PC-3 (cell line): Measurements from ENCODE around the gene KCNN4. TPM values are rescaled to one million over a fixed set of nuclear protein-coding genes. Genes with fewer than 3 reads are reported as not detected.
"Not testable (repeated sequence)": the region's sequence is repeated elsewhere in the genome, so short reads cannot be mapped to it uniquely, and the experiment has no call there.

Experiments used
- ATAC-seq: fragments of 200-7000 bp; cut with Tn5 transposase; 2 replicates; pipeline ENCODE4 v1.9.1; 2020; ENCODE audit warnings: mild to moderate bottlenecking, moderate library complexity
- BruUV-seq: library from RNA; stranded (reverse); fragments of 400-500 nt; replicated peaks from 2 replicates; lab custom pipeline; 2021; lab: Mats Ljungman, UMichigan
- CTCF ChIA-PET: fragments of 300-600 bp; sonication (Branson Sonifier 250); formaldehyde crosslinking; loops from one replicate; lab custom pipeline; 2022; ENCODE audit warnings: antibody characterized with exemption; lab: Charles Lee
- POLR2A ChIA-PET: fragments of 300-600 bp; sonication (Branson Sonifier 250); formaldehyde crosslinking; loops from one replicate; lab custom pipeline; 2022; ENCODE audit warnings: antibody characterized with exemption; ENCODE audit not compliant: unreplicated experiment; lab: Charles Lee
- DNase-seq: peaks from one replicate; pipeline ENCODE4 v3.0.0-alpha.2; 2015
- H2AFZ ChIP-seq: fragments of 300-600 bp; sonication (generic); 2 replicates; pipeline ENCODE4 v1.6.0; 2016; ENCODE audit warnings: antibody characterized with exemption, low read length
- H3F3A ChIP-seq: fragments of 300-600 bp; sonication (generic); one replicate; pipeline ENCODE4 v1.6.0; 2017; ENCODE audit warnings: antibody characterized with exemption, low read length, control low read depth, mild to moderate bottlenecking; ENCODE audit not compliant: unreplicated experiment
- H3K27ac ChIP-seq: fragments of 300-600 bp; sonication (generic); 2 replicates; pipeline ENCODE4 v1.5.1; 2016; ENCODE audit warnings: mild to moderate bottlenecking, low read length
- H3K27me3 ChIP-seq: fragments of 300-600 bp; sonication (generic); 2 replicates; pipeline ENCODE4 v1.6.1; 2016; ENCODE audit warnings: low read length, mixed read lengths
- H3K36me3 ChIP-seq: fragments of 300-600 bp; sonication (generic); 2 replicates; pipeline ENCODE4 v1.6.1; 2016; ENCODE audit warnings: low read depth, mixed run types, low read length, mixed read lengths
- H3K4me1 ChIP-seq: fragments of 300-600 bp; sonication (generic); 2 replicates; pipeline ENCODE4 v1.5.1; 2016; ENCODE audit warnings: low read length; ENCODE audit not compliant: insufficient read depth
- H3K4me2 ChIP-seq: fragments of 300-600 bp; sonication (generic); 2 replicates; pipeline ENCODE4 v1.6.0; 2016; ENCODE audit warnings: low read length
- H3K4me3 ChIP-seq: fragments of 300-600 bp; sonication (generic); 2 replicates; pipeline ENCODE4 v1.5.1; 2016; ENCODE audit warnings: mild to moderate bottlenecking, low read length, mixed read lengths
- H3K79me2 ChIP-seq: fragments of 300-600 bp; sonication (generic); 2 replicates; pipeline ENCODE4 v1.6.1; 2017; ENCODE audit warnings: low read length, mixed read lengths
- H3K9ac ChIP-seq: fragments of 300-600 bp; sonication (generic); 2 replicates; pipeline ENCODE4 v1.6.0; 2016; ENCODE audit warnings: mild to moderate bottlenecking, low read length
- H3K9me2 ChIP-seq: fragments of 300-600 bp; sonication (generic); replicated peaks from 2 replicates; pipeline ENCODE4 v1.6.1; 2016; ENCODE audit warnings: mixed run types, low read length, mixed read lengths
- H3K9me3 ChIP-seq: fragments of 300-600 bp; sonication (generic); 2 replicates; pipeline ENCODE4 v1.6.1; 2016; ENCODE audit warnings: low read length, mixed read lengths
- H4K20me1 ChIP-seq: fragments of 300-600 bp; sonication (generic); 2 replicates; pipeline ENCODE4 v1.6.1; 2016; ENCODE audit warnings: low read length, mixed read lengths
- EZH2 ChIP-seq: fragments of 300-600 bp; sonication (generic); IDR thresholded peaks from one replicate; pipeline ENCODE4 v1.6.1; 2017; ENCODE audit warnings: antibody characterized with exemption, mild to moderate bottlenecking, low read length; ENCODE audit not compliant: unreplicated experiment
- EZH2phosphoT487 ChIP-seq: fragments of 300-600 bp; sonication (generic); IDR thresholded peaks from 2 replicates; pipeline ENCODE4 v1.6.1; 2018; ENCODE audit warnings: mild to moderate bottlenecking, antibody characterized with exemption, low read length, borderline replicate concordance
- intact Hi-C: fragments of 100-400 bp; cut with micrococcal nuclease; formaldehyde crosslinking; loops from 2 replicates; pipeline ENCODE4 v1.9.0; 2023
- total RNA-seq: library from RNA; depleted of rRNA; stranded (reverse); fragments of >200 nt; gene quantifications from 2 replicates; pipeline ENCODE4 v1.2.3, GENCODE V29; 2014
- TF ChIP-seq, protein P1 (sequence below): fragments of 300-600 bp; sonication (generic); conservative IDR thresholded peaks from 2 replicates; pipeline ENCODE4 v1.5.1; 2017; ENCODE audit warnings: antibody characterized with exemption, low read depth, mild to moderate bottlenecking, low read length

KCNN4 gene
- total RNA-seq, 1 experiment from 2014 or later: 45.7 TPM

DNA sequence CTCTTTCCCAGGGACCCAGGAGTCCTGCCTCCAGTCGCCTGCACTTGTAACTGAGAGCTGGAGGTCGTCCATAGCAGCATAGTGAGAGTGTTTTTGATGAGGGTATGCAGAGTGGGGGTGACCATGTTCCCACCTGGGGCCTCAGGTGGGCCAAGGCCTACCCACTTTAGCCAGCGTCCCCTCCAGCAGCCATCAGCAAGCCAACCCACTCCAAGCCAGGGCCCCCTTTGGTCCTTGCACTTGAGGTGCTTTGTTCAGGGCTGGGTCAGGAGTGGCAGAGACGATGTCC, 14.1 kb downstream of the KCNN4 start:
- ATAC-seq: no peak
- peaks cover 3% of the 10 kb centered on the region for H3F3A ChIP-seq
- no peaks in the 10 kb centered on the region for H3K9me3 ChIP-seq
- ChIA-PET CTCF (no interaction called here), POLR2A (no interaction called here)
- peaks cover 48% of the 10 kb centered on the region for H3K4me1 ChIP-seq
- no peaks in the 10 kb centered on the region for H3K9me2 ChIP-seq
- no peaks in the 10 kb centered on the region for H3K27me3 ChIP-seq
- peak overlapping the region; percentile 92; the same call in 1 of the 2 replicates for H3K27ac ChIP-seq
- H2AFZ ChIP-seq: no peak overlapping the region
- TF ChIP-seq EZH2phosphoT487 (no peak), EZH2 (no peak)
- TF ChIP-seq, protein P1, sequence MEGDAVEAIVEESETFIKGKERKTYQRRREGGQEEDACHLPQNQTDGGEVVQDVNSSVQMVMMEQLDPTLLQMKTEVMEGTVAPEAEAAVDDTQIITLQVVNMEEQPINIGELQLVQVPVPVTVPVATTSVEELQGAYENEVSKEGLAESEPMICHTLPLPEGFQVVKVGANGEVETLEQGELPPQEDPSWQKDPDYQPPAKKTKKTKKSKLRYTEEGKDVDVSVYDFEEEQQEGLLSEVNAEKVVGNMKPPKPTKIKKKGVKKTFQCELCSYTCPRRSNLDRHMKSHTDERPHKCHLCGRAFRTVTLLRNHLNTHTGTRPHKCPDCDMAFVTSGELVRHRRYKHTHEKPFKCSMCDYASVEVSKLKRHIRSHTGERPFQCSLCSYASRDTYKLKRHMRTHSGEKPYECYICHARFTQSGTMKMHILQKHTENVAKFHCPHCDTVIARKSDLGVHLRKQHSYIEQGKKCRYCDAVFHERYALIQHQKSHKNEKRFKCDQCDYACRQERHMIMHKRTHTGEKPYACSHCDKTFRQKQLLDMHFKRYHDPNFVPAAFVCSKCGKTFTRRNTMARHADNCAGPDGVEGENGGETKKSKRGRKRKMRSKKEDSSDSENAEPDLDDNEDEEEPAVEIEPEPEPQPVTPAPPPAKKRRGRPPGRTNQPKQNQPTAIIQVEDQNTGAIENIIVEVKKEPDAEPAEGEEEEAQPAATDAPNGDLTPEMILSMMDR: no peak; the same call in 1 of the 2 replicates
- no peaks in the 10 kb centered on the region for H4K20me1 ChIP-seq
- BruUV-seq: TSS peak; percentile 17
- no peak overlapping the region for H3K9ac ChIP-seq
- no peak overlapping the region for H3K4me3 ChIP-seq
- intact Hi-C loops: no loop called here
- no peak for DNase-seq
- peaks cover 19% of the 10 kb centered on the region for H3K36me3 ChIP-seq
- no peak overlapping the region for H3K4me2 ChIP-seq
- no peaks in the 10 kb centered on the region for H3K79me2 ChIP-seq

DNA sequence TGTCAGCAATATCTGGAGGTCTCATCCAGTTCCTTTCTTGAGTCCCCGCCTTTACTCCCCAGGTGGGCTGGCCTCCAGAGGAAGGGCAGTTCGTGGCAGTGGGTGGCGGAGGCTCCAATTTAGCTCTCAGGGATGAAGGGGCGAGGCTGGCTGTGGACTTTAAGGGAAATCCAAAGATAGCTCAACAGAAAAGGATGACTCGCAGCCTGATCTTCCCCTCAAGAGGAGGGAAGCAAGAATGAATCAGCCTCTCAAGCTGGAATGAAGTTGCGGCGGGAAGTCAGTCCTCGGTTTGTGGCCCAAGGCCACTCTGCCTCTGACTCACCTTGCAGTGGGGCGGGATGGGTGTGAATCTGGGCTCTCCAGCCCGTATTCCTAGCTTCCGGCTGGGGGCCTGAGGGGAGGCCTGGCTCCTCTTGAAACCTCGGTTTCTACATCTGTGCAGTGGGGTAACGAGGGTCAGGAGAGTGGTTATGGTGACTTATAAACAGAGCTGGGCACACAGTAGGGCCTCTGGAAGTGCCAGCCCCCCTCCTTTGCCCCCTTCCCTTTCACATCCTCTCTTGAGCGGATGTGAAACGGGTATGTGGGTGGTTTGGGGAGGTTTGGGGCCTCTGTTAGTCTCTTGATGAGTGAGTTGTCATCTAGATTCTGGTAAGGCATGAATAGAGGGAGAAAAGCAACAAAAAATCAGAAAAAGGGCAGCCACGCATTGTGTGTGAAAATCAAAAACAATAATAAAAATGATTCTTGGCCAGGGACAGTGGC, 15.5 kb downstream of the KCNN4 start:
- TF ChIP-seq EZH2: no peak
- TF ChIP-seq, protein P1: no peak
- no peak for TF ChIP-seq EZH2phosphoT487
- BruUV-seq: TSS peak; percentile 47
- peaks cover 3% of the 10 kb centered on the region for H3F3A ChIP-seq
- POLR2A ChIA-PET: interaction anchor here (0.6 to 1.5 kb wide), 3 partner anchors 16 to 97 kb away, joined by 3 to 4 read pairs (median 4); partner anchors contain the start of gene KCNN4
- no peaks in the 10 kb centered on the region for H3K27me3 ChIP-seq
- CTCF ChIA-PET: interaction anchor here (1.2 to 1.4 kb wide), 3 partner anchors 16 to 44 kb away, joined by 4 to 10 read pairs (median 5); no protein-coding TSS in a partner anchor
- H3K9me2 ChIP-seq: no peaks in the 10 kb centered on the region
- no peaks in the 10 kb centered on the region for H4K20me1 ChIP-seq
- no peaks in the 10 kb centered on the region for H3K79me2 ChIP-seq
- DNase-seq (peak; percentile 96), ATAC-seq (peak; percentile 64)
- intact Hi-C loops: loop anchor here (1.0 to 2.0 kb wide), 2 partner anchors 12 to 20 kb away; no protein-coding TSS in a partner anchor
- H3K4me3 ChIP-seq: no peak overlapping the region
- H2AFZ ChIP-seq: no peak overlapping the region
- H3K36me3 ChIP-seq: peaks cover 15% of the 10 kb centered on the region
- H3K4me2 ChIP-seq: peak overlapping the region; percentile 62
- H3K9me3 ChIP-seq: no peaks in the 10 kb centered on the region
- peaks cover 48% of the 10 kb centered on the region for H3K4me1 ChIP-seq
- peak overlapping the region; percentile 57 for H3K9ac ChIP-seq
- H3K27ac ChIP-seq: peak overlapping the region; percentile 92

DNA sequence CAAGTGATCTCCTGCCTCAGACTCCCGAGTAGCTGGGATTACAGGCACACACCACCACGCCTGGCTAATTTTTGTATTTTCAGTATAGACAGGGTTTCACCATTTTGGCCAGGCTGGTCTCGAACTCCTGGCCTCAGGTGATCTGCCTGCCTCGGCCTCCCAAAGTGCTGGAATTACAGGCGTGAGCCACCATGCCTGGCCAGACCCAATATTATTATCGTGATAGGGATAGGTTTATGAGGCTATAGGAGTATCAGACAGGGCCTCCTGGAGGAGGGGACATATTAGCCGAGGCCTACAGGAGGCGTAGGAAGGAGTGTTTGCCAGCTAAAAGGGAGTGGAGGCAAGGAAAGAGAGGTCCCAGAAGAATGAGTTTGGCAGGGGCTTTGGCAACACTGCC, 16.1 kb downstream of the KCNN4 start:
- BruUV-seq: TSS peak; percentile 43
- not testable (repeated sequence) for DNase-seq, H3K9me2 ChIP-seq, H4K20me1 ChIP-seq, H3K79me2 ChIP-seq, H3K27me3 ChIP-seq, H2AFZ ChIP-seq, H3K4me3 ChIP-seq, H3F3A ChIP-seq, H3K9me3 ChIP-seq
- Histone ChIP-seq H3K27ac (peak overlapping the region; percentile 92), H3K4me2 (peak overlapping the region; percentile 62), H3K36me3 (peaks cover 15% of the 10 kb centered on the region), H3K4me1 (peaks cover 50% of the 10 kb centered on the region), H3K9ac (peak overlapping the region; percentile 49)
- intact Hi-C loops: loop anchor here (1.0 to 2.0 kb wide), 2 partner anchors 11 to 20 kb away; no protein-coding TSS in a partner anchor
- ChIA-PET POLR2A (interaction anchor here (0.6 to 1.5 kb wide), 3 partner anchors 16 to 96 kb away, joined by 3 to 4 read pairs (median 4); partner anchors contain the start of gene KCNN4), CTCF (interaction anchor here (1.2 to 1.4 kb wide), 3 partner anchors 17 to 45 kb away, joined by 4 to 10 read pairs (median 5); no protein-coding TSS in a partner anchor)
- ATAC-seq: peak; percentile 2; the same call in 1 of the 2 replicates
